ENCODE data around the gene RSBN1.

- TF ChIP-seq POLR2A (IDR thresholded peaks at IDR 0.05): no peak
- TF ChIP-seq CTCF (IDR thresholded peaks at IDR 0.05): no peak
Observed at GRCh38 chr1:113811156-113811887, 954 bp downstream of the RSBN1 start.
